ENCODE measurements around the gene CSRNP3.

DNA sequence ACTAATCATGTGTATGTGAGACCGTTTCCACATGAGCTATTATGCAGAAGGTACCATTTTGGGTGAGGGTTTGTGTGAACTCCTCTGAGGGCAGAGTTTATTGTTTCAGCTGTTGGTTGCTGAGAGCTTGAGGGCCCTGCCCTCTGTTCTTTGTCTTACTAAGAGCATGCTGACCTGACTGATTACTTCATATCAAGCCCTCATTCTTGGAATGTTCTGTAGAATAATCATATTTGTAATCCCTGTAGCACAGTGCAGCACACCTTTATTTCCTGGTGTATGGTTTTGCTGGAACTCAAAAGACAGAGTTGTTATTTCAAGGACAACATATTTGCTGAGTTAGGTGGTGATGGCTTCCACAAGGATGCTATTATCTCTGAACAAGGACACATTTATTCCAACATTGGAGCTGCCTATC lies 206.1 kb downstream of the CSRNP3 start:
- TF ChIP-seq, protein P1, sequence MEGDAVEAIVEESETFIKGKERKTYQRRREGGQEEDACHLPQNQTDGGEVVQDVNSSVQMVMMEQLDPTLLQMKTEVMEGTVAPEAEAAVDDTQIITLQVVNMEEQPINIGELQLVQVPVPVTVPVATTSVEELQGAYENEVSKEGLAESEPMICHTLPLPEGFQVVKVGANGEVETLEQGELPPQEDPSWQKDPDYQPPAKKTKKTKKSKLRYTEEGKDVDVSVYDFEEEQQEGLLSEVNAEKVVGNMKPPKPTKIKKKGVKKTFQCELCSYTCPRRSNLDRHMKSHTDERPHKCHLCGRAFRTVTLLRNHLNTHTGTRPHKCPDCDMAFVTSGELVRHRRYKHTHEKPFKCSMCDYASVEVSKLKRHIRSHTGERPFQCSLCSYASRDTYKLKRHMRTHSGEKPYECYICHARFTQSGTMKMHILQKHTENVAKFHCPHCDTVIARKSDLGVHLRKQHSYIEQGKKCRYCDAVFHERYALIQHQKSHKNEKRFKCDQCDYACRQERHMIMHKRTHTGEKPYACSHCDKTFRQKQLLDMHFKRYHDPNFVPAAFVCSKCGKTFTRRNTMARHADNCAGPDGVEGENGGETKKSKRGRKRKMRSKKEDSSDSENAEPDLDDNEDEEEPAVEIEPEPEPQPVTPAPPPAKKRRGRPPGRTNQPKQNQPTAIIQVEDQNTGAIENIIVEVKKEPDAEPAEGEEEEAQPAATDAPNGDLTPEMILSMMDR (IDR thresholded peaks at IDR 0.05; ENCODE audit: extremely low read depth in 1 of 2, insufficient read depth in 1 of 2, low read depth in 1 of 2, low read length in 2 of 2), result no peak
- TF ChIP-seq MYC (IDR thresholded peaks at IDR 0.05; ENCODE audit: low read depth, low read length) (no peak), POLR2AphosphoS5 (IDR thresholded peaks at IDR 0.05; ENCODE audit: insufficient read depth, low read depth, low read length) (no peak), EZH2 (IDR thresholded peaks at IDR 0.05; ENCODE audit: borderline replicate concordance, low read depth, low read length, severe bottlenecking) (no peak), POLR2A (IDR thresholded peaks at IDR 0.05; ENCODE audit: low read depth, low read length) (no peak)
- TF ChIP-seq, protein P2, sequence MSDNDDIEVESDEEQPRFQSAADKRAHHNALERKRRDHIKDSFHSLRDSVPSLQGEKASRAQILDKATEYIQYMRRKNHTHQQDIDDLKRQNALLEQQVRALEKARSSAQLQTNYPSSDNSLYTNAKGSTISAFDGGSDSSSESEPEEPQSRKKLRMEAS (IDR thresholded peaks at IDR 0.05; ENCODE audit: insufficient read depth, insufficient read length), result no peak
